NCI-H187 treated with DMSO at 0.1 percent for 48 hours (cell line): ENCODE measurements around the gene SEMA6C.

Source experiments
- DNase-seq: peaks from one replicate; lab custom pipeline; 2025; lab: John Stamatoyannopoulos, UW

SEMA6C gene

DNA sequence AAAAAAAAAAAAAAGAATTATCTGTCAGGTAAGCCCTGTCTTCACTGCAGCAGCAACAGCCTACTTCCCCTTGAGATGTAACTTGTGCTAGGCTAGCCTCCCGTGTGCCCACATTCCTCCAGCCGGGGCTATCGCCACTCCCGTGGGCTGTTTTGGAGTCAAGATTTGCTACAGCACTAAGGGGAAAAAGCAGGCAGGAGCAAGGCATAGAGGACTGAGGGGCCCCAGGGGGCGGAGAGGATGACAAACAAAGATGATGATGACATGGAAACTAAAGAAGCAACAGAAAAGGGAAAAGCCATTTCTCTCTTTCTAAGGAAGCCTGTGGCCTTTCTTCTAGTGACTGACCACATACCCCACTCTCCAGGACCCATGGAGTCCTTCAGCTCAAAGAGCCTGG is 11.9 kb upstream of the SEMA6C start:
- DNase-seq = no peak

DNA sequence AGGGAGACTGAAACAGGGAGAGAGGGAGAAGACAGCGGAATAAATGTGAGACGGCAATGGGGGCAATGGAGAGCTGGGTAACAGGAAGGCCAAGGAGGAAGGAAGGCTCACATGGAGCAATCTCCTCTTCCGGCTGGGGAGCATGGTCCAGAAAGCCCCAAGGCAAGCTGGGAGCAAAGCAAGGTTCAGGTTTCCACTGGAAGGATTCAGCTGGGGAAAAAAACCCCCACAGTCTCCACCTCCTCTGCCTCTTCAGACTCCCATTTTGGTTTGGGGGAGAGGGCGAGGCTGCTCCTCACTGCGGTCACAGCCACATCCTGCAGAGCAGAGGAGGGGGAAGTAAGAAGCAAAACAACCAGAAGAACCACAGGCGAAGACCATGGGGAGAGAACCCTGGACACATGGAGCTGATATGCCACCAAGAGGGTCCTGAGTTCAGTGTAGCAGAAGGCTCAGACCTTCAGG is 10.7 kb upstream of the SEMA6C start:
- no peak for DNase-seq

DNA sequence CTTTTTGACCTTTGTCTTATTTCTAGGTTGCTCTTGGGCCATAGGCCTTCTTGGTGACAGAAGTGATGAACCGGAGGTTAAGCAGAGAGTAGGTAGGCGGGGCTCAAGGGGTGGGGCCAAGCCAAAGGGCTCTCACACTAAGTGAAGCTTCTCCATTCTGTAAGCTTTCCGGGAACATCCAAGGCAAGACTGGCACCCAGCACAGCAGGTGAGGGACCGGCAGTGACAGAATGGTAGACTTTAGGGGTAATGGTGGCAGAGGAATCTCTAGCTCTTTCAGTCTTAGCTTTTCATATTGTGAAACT is 10.0 kb upstream of the SEMA6C start, which contains the start of gene TNFAIP8L2:
Gene TNFAIP8L2, plus strand, starts transcription at position 135 of the 305 bp plus-strand sequence. CDS start 2,049 bp downstream, outside the sequence.
- no peak for DNase-seq

DNA sequence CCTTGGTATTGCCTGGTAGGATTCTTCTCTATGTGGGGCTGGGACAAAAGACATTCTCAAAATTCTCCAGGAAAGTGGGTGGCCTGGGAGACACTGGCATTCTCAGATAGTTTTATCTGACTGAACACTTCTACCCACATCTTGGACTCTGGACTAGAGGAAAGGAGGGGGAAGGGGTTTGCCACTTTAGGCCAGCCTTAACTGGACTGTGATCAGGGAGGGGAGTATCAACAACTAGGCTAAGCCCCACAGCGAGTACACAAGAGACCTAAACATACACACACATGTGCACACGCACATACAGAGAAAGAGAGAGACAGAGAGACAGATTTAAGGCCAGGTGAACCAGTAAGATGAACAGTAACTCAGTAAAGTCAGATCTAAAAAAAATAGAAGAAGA is 1.2 kb upstream of the SEMA6C start:
- no peak for DNase-seq

DNA sequence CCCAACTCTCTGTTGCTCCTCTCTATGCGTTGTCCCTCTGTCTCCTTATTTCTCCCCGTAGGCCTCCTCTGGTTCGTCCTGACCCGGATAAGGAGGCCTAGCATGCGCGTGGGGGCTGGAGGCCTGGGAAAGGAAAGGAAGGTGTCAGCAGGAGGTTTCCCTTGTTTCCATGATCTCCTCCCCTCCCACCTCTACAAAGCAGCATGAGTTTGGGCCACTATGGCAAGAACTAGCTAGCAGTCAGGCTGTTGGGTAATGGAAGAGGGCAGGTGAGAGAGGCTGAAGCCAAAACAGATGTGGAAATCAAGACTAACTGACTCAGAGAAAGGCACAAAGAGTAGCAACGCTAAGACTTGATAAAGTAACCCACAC is 687 bp upstream of the SEMA6C start:
- no peak for DNase-seq

DNA sequence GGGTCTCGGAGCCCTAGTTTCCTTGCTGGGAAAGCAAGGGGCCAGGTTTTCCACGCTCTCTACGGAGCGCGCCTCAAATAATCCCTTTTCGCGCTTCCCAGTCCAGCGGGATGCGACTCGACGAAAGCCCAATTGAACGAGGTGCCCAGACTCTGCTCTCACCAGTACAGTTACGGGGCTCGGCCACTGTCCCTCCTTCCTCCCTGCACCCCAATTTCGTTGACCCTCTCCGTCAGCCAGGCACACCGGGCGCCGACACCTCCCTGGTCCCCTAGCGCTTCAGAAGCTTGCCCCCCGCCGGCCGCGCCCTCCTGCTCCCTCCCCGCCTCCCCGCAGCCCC is 389 bp downstream of the SEMA6C start:
- no peak for DNase-seq

DNA sequence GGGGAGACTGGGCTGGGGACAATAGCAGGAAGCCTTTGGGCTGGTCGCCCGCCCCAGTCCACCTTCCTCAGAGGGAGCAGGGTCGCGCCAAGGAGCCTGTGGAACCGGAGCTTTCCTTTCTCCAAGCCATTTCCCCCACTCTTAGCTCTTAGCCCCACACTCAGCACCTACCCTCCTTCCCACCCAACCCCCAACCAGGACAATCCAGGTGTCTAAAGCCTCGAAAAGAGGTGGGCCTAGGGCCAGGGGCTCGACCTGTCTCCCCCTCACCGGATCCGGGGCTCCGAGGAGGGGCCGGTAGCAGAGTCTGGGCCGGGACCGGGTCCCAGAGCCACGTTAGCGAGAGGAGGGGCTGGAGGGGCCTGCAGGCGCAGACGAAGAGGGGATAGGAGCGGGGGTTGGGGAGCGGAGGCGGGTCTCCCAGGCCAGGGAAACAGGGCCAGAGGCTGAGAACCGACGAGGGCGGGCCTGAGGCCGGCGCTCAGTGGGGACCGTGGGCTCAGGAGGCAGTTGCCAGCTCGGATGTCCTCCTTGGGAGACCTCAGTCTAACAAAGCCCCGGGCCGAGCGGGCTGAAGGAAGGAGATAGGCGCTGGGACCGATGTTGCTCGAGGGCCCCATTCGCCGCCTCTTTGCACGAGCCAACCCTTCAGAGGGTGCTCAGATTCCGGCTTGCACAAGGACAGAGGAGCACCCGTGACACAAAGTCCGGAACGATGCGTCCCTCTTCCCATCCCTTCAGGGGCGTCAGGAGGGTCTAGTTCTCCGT is 943 bp downstream of the SEMA6C start:
- no peak for DNase-seq

DNA sequence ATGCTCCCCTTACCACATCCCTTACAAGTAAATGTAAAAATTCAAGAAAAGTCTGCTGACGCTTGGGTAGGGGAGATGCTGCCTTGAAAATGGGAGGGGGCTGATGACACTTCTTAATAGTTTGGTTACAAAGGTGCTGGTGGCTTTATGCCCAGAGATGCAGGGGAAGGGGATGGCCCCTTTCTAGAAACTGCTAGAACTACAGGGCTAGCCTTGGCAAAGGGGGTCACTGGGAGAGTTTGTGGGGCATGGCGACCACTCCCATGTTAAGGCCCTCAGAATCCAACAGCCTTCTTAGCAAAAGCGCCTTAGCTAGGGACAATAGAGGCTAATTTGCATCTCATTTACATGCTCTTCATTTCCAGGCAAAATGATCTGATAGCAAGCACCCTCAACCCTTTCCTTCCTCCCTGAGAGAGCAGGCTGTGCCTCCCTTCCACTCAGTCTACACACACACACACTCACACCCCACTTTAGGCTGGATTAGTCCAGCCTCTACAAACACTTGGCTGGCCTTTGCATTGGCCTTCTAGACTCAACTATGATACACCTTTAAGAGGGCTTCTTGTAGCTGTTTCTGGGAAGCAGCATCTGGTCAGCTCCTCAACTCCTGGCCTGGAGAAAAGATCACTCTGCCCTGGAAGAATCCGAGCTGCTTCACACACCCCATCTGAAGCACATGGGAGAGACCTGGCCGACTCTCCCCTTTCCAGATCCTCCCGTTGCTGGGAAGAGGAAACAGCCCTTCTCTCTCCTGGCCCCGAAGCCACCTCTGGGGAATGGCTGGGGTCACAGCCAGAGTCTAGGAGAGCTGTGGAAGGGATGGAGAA is 1.7 kb downstream of the SEMA6C start:
- no peak for DNase-seq

DNA sequence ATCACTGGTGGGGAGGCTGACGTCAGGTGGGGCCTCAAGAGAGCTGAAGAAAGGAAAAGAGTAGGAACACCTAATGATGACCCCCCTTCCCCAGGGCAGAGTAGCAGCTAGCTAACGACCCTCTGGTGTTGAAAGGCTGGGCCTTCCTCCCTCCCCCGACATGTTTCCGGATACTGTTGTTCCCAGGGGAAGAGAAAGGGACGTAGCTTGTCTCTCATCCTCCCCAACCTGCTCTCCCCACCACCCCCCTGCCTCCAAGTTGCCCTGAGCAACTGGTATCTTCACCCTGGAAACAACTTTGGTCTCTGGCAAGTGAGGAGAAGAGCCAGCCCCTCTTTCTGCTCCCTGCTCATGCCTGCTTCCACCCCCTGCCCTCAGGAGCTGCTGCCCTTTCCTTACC is 2.4 kb downstream of the SEMA6C start:
- no peak for DNase-seq

DNA sequence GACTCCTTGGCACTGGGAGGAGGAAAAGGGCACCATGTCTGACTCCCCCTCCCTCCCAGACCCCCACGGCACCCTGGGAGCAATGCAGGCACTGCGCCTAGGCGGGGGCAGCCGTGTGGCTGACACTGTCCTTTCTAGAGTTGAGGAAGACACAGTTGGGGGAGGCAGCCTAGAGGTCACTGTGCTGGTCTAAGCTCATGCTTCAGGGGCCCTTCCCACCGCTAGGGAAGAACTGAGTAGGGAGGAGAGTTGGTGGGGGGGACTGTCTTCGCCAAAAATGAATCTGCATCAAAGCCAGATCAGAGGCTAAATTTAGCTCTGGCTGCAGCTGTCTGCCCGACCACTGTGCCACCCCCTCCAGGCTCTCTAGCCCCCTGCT is 3.4 kb downstream of the SEMA6C start:
- DNase-seq = no peak

DNA sequence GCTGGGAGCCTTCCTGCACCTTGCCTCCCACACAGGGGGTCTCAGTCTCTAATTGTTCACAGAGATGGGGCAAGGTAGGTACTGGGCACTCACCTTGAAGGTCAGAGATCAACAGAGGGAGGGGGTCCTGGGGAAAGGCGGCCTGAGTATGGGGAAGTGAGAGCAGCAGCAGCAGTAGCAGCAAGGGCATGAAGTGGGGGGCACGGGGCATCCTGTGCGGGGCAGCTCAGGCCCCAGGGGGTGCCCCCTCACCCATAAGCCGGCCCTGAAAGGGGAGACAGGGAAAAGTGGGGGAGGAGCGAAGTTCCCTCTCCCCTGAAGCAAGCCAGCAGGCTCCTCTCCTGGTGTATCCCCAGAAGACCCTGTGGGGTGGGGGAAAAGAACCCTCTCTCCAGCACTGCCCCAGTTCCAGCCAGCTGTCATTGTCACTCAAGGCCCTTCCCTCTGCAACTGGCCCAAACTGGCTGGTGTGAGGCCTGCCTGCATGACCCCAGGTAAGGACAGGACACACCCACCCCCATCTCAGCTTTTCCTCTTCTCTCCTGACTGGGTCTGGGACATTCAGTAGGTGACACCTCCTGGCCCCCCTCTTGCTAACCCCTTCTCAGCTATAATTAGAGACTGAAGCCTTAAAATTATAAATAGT is 3.9 kb downstream of the SEMA6C start:
- DNase-seq = no peak

DNA sequence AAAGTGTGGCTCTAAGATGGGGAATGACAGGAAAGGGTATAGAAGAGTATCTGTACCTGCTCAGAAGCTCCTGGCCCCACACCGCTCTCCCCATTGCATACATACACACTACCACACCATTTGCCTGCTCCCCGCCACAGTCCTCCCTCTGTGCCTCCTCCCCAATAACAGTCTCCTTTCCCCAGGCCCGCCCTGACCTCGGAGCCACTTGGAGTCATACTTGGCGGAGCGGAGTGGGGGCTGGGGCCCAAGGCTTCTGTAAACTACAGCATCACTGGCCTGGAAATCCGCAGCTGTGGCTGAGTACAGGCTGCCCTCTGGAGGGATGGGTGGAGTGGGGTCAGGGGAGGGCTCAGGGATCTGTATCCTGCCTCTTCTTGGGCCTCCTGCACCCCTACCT is 8.6 kb downstream of the SEMA6C start:
- no peak for DNase-seq

DNA sequence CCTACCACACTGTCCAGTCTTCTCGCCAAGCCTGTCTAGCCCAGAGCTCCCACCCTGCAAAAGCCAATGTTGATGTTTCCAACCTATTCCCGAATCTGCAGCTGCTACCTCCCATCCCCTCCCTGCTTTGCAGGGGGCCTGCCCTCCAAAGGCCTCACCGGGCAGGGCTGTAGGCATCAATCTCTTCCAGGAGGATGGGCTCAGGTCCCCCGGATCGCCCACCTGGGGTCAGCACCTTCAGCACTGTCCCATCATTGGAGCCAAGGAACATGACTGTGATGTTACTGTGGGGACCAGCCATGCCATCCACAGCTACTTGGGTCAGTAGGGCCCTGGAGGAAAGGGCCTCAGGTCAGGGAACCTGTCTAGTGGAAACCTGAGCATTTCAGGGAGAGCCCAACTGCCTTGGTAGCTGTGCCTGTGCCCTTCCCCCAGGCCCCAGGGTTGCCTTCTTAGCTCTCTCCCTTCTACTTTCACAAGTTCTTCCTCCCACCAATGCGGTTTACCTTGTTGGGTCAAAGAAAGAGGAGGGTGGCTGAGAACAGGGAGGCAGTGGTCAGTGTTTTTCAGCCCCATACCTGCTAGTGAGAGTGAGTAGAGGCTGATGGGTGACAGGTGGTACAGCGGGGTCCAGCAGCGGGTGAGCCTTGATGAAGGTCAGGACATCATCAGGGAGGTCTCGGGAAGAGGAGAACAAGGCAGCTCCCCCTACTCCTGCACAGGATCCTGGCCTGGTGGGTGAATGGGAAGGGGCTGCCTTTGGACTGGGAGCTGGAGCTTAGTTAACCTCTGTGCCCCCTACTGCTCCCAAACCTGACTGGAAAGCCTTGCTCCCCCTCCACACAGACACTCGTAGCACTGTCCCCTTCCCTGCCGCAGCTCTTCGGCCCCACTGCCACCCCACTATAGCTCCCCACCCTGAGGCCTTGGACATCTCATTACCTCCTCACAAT is 10.7 kb downstream of the SEMA6C start:
- DNase-seq = no peak

DNA sequence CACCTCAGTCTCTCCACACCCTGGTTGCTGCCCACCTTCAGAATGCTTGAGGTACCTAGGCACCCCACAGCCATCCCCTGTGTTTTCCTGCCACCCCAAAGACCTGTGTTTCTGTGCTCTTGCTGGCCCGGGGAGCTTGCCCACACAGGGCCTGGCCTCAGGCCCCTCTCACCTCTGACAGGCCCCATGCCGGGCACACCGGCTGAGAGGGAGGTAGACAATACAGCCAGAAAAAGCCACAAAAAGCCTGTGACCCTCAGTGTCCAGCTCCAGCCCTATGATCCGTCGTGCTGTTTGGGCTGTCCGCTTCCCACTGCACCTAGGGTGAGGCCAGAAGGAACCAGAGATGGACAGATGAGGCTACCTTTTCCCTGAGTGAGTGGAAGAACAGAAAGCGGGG is 11.4 kb downstream of the SEMA6C start:
- no peak for DNase-seq

DNA sequence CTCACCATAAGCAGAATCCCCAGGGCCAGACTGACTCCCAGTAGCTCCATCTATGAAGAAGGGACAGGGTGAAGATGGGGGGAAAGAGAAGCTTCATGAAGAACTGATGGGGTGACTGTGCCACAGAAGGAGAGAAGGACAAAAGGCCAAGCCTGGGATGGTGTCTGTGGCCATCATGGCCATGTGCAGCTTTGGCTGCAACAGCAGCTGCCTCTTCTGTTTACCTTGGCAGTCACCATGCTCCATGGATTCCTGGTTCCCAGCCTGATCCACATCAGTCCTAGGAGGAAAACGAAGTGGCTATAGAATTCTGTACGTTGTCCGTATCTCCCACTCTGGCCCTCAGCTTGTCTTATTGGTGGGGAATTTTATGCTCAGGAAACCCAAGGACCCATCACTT is 12.0 kb downstream of the SEMA6C start:
- DNase-seq = no peak

DNA sequence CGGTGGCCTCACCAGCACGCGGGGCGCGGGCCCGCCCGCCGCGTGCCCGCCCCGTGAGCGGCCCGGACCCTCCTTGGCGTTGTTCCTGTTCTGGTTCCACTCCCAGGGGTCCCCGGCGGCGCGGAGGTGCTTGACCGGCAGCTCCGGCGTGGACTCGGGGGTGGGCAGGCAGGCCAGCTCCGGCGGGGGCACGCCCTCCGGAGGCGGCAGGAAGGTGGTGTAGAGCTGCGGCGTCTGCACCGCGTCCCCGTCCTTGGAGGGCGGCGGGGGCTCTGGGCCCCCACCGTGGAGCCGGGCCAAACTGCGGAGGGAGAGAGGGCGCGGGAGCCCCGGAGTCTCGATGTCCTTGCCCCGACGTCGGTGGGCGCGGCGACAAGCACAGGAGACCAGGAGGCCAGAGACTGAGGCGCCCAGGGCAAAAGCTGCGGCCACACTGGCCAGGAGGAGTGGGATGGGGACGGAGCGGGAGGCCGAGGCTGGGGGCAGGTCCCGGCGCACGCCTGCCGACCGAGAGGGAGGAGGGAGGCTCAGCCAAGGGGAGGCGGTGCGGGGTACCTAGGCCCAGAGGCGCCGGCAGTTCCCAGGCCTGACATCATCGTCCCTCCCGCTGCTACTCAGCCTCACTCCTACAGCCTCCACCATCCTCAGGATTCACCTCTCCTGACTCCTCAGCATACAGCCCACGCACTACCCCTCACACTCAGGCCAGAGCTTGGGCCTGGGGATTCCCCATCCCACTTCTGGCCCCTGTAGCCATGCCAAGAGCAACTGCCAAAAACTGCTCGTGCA is 13.2 kb downstream of the SEMA6C start:
- DNase-seq = no peak

DNA sequence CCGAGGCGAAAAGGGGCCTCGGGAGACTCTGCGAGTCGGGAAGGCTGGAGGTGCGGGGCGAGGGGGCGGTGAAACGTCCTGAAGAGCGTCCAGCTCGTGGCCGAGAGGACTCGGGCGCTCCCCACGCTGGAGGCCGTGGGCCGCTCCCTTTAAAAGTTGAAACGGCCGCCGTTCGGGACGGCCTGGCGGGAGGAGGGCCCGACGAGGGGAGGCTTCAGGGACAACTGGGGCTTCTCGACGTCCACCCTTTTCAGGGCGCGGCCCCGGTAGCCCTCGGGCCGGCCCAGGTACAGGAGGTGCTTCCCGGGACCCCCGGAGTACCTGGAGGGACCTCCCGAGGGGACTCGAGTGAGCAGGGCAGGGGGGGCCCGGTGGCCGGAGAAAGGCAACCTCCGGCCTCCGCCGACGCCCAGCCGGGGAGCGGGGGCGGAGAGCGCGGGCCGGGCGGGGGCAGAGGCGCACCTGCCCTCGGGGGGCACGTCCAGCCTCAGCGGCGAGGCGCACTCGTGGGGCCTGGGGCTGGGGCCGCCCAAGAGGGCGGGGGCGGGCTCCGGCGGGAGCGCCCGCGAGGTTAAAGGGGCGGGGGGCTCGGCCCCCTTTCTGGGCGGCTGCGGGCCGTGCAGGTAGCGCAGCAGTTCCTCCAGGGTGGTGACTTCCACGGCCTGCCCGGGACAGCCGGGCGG is 14.0 kb downstream of the SEMA6C start:
- DNase-seq = no peak

DNA sequence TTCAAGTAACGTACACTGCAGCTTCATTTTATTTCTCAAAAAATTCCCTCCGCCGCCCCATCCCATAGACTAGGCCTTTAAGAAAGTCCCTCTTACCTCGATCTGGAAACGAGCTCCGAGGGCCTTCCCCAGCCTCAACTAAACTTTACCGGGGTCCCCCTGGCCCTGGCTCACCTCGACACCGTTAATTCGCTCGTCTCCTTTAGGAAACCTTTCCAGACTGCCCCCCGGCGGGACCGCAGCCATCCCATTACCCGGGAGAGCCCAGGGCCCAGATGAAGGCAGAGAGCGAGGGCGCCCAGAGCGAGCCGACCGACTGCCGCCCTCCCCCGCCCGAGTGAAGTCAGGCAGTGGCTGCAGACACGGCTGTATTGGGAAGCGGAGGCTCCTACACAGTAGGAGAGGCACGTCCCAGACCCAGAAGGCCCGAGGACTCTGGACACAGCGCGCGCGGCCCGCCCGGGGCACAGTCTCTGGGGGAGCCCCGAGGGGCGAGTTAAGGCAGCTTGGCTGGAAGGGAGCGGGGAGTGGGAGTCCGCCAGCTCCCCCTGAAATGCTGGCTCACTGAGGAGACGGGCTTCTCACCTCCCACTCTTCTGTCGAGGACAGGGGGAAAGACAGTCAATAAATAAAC is 14.6 kb downstream of the SEMA6C start:
- DNase-seq = no peak

DNA sequence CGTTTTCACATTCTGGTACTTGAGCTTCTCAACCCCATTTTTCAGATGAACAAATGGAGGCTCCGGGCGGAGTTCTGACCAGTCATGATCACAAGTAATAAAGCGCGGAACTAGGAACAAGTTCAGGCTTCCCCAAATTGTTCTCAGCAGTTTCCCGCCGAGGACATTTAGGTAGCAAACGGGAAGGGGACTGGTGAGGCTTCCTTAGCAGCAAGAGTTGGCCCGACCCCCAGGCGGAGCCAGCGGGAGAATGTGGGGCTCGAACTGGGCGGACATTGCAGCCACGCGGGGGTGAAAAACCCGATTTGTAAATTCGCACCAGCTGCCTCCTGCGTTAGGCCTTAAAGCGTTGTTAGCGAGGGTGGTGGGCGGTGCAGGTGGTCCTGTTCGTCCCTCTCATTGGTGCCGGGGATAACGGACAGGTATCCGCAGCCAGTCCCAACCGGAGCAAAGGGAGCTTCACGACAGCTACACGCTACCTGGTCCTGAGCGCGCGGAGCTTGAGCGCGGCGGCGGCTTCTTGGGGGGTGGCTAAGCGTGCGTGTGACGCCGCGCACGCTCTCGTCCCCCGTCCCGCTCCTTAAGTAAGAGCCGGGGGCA is 15.3 kb downstream of the SEMA6C start:
- DNase-seq = peak; percentile 89

DNA sequence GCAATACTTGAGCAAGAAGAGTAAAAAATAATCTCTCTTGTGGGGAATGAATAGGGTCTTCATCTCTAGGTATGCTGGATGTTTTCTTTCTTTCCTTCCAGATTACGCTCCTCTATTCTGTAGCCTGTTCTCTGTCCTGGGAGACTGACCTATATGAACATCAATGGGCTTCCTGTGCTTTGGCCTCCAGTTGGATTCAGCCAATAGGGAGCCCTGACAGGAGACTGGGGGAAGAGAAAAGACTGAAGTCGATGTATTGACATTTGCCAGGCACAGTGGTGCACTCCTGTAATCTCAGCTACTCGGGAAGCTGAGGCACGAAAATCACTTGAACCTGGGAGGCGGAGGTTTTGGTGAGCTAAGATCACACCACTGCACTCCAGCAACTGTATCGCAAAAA is 17.6 kb downstream of the SEMA6C start:
- DNase-seq = no peak
